DMS53 treated with DMSO at 0.1 percent for 48 hours (cell line): ENCODE measurements around the gene PIK3R5.
"Not testable (repeated sequence)": the region's sequence is repeated elsewhere in the genome, so short reads cannot be mapped to it uniquely, and the experiment has no call there.

Source experiments
- DNase-seq: peaks from one replicate; lab custom pipeline; 2025; ENCODE audit not compliant: unreplicated experiment; lab: John Stamatoyannopoulos, UW

Gene PIK3R5

GRCh38 chr17:8859804-8860430, 105.6 kb downstream of the PIK3R5 start:
- DNase-seq: no peak

GRCh38 chr17:8859027-8859803, 106.3 kb downstream of the PIK3R5 start:
- no peak for DNase-seq

- no peak for DNase-seq
These were observed 107.6 kb downstream of the PIK3R5 start for GRCh38 chr17:8857919-8858318.

GRCh38 chr17:8856869-8857575, 108.5 kb downstream of the PIK3R5 start:
- no peak for DNase-seq

- not testable (repeated sequence) for DNase-seq
These were observed 109.3 kb downstream of the PIK3R5 start for GRCh38 chr17:8856205-8856603.

- no peak for DNase-seq
These were observed 109.9 kb downstream of the PIK3R5 start for GRCh38 chr17:8855477-8856204.

GRCh38 chr17:8851600-8851999, 113.9 kb downstream of the PIK3R5 start:
- DNase-seq: no peak

GRCh38 chr17:8849311-8850041, 116.0 kb downstream of the PIK3R5 start:
- no peak for DNase-seq

- DNase-seq: no peak
These were observed 117.6 kb downstream of the PIK3R5 start for GRCh38 chr17:8847891-8848290.

- no peak for DNase-seq
These were observed 118.7 kb downstream of the PIK3R5 start for GRCh38 chr17:8846768-8847211.

- no peak for DNase-seq
These were observed 121.0 kb downstream of the PIK3R5 start for GRCh38 chr17:8844229-8845218.

- DNase-seq: no peak
These were observed 122.2 kb downstream of the PIK3R5 start for GRCh38 chr17:8843344-8843743.

GRCh38 chr17:8841844-8842243, 123.7 kb downstream of the PIK3R5 start:
- DNase-seq: no peak

GRCh38 chr17:8839410-8839935, 126.0 kb downstream of the PIK3R5 start:
- no peak for DNase-seq

GRCh38 chr17:8838551-8839095, 126.9 kb downstream of the PIK3R5 start:
- DNase-seq: no peak

GRCh38 chr17:8837563-8838075, 127.9 kb downstream of the PIK3R5 start:
- no peak for DNase-seq

GRCh38 chr17:8836821-8837562, 128.5 kb downstream of the PIK3R5 start:
- no peak for DNase-seq
